ENCODE measurements around the gene OOSP4B.
"Not testable (repeated sequence)": the region's sequence is repeated elsewhere in the genome, so short reads cannot be mapped to it uniquely, and the experiment has no call there.

The OOSP4B gene

GRCh38 chr11:60016881-60017280 is at the start of gene OOSP4B:
TSS of gene OOSP4B (plus strand) at chr11:60017181.
- no peak for DNase-seq

- DNase-seq = no peak
Measured at GRCh38 chr11:59967677-59968394, 49.1 kb upstream of the OOSP4B start.

GRCh38 chr11:59968395-59968783 is 48.6 kb upstream of the OOSP4B start:
- no peak for DNase-seq

- no peak for DNase-seq
Measured at GRCh38 chr11:59973097-59973496, 43.9 kb upstream of the OOSP4B start.

- DNase-seq = no peak
Measured at GRCh38 chr11:59981106-59981770, 35.7 kb upstream of the OOSP4B start.

GRCh38 chr11:59982037-59982436 is 34.9 kb upstream of the OOSP4B start:
- DNase-seq = not testable (repeated sequence)

GRCh38 chr11:59983212-59983611 is 33.8 kb upstream of the OOSP4B start:
- DNase-seq = no peak

GRCh38 chr11:59984368-59984767 is 32.6 kb upstream of the OOSP4B start:
- DNase-seq = no peak

- DNase-seq = no peak
Measured at GRCh38 chr11:59990421-59990820, 26.6 kb upstream of the OOSP4B start.

- no peak for DNase-seq
Measured at GRCh38 chr11:59992425-59992824, 24.6 kb upstream of the OOSP4B start.

GRCh38 chr11:59997800-59998199 is 19.2 kb upstream of the OOSP4B start:
- no peak for DNase-seq

- DNase-seq = no peak
Measured at GRCh38 chr11:59999691-60000090, 17.3 kb upstream of the OOSP4B start.

GRCh38 chr11:60003729-60004128 is 13.3 kb upstream of the OOSP4B start:
- DNase-seq = no peak

GRCh38 chr11:60005360-60005759 is 11.6 kb upstream of the OOSP4B start:
- DNase-seq = no peak

GRCh38 chr11:60018058-60018457 is 1.1 kb downstream of the OOSP4B start:
- no peak for DNase-seq

GRCh38 chr11:60020376-60020775 is 3.4 kb downstream of the OOSP4B start:
- DNase-seq = not testable (repeated sequence)

GRCh38 chr11:60029015-60029632 is 12.1 kb downstream of the OOSP4B start:
- DNase-seq = no peak

- no peak for DNase-seq
Measured at GRCh38 chr11:60040109-60040508, 23.1 kb downstream of the OOSP4B start, which contains the start of gene OOSP2. TSS of gene OOSP2 (plus strand) at chr11:60040409. CDS start at chr11:60040460, 51 bp downstream.

- DNase-seq = not testable (repeated sequence)
Measured at GRCh38 chr11:60050422-60050821, 33.4 kb downstream of the OOSP4B start.

GRCh38 chr11:60050839-60051238 is 33.9 kb downstream of the OOSP4B start:
- not testable (repeated sequence) for DNase-seq

- DNase-seq = no peak
Measured at GRCh38 chr11:60056349-60056969, 39.5 kb downstream of the OOSP4B start, which contains the start of gene MS4A3. TSS of gene MS4A3 (plus strand) at chr11:60056665. CDS start at chr11:60061161, 4,496 bp downstream.

- DNase-seq = no peak
Measured at GRCh38 chr11:60059052-60059451, 42.1 kb downstream of the OOSP4B start.

GRCh38 chr11:60059521-60060240 is 42.7 kb downstream of the OOSP4B start:
- DNase-seq = no peak

Data from activated naive CD4-positive, alpha-beta T cell treated with Interleukin-2 at 50 U/mL for 16 hours (primary cell).